Mammary epithelial cell (primary cell): ENCODE measurements around the gene PLEKHM1.

Source experiments
- CTCF ChIP-seq, 2 donors: IDR thresholded peaks in 1 of 2; conservative IDR thresholded peaks in 1 of 2; 2 replicates each; pipeline ENCODE4 v1.5.1; 2011 to 2012; ENCODE audit warnings: inconsistent platforms in 2 of 2, low read length in 2 of 2, mild to moderate bottlenecking in 2 of 2, control low read depth in 1 of 2, low read depth in 1 of 2; ENCODE audit not compliant: insufficient read depth in 1 of 2; ENCODE audit errors: extremely low read depth in 1 of 2
- EZH2 ChIP-seq: IDR thresholded peaks from 2 replicates; pipeline ENCODE4 v1.6.1; 2012; ENCODE audit warnings: low read length, inconsistent platforms, borderline replicate concordance

GRCh38 chr17:45386178-45386577, 104.3 kb downstream of the PLEKHM1 start:
- TF ChIP-seq CTCF (conservative IDR thresholded peaks at IDR 0.05 in 1 of 2, IDR thresholded peaks at IDR 0.05 in 1 of 2; ENCODE audit: extremely low read depth in 1 of 2, insufficient read depth in 1 of 2, low read depth in 1 of 2, low read length in 2 of 2) (no peak), EZH2 (no peak)
